CD4-positive, alpha-beta T cell treated with Interleukin-21 for 1 hour (primary cell): ENCODE measurements around the gene PTPRF.

ENCODE experiments used
- DNase-seq: peaks from one replicate; pipeline ENCODE4 v3.0.0-alpha.2; 2020

The PTPRF gene

GRCh38 chr1:43585557-43585956 is 54.9 kb downstream of the PTPRF start:
- no peak for DNase-seq

GRCh38 chr1:43586136-43586731 is 55.6 kb downstream of the PTPRF start:
- DNase-seq: no peak

GRCh38 chr1:43587001-43587400 is 56.3 kb downstream of the PTPRF start:
- DNase-seq: no peak

- DNase-seq: no peak
These were observed 56.9 kb downstream of the PTPRF start for GRCh38 chr1:43587594-43587993.

- no peak for DNase-seq
These were observed 57.9 kb downstream of the PTPRF start for GRCh38 chr1:43588592-43588991.

- DNase-seq: no peak
These were observed 59.8 kb downstream of the PTPRF start for GRCh38 chr1:43590388-43590925.

- no peak for DNase-seq
These were observed 60.5 kb downstream of the PTPRF start for GRCh38 chr1:43591181-43591580.

- no peak for DNase-seq
These were observed 61.5 kb downstream of the PTPRF start for GRCh38 chr1:43592051-43592665.

- no peak for DNase-seq
These were observed 62.4 kb downstream of the PTPRF start for GRCh38 chr1:43592974-43593683.

- no peak for DNase-seq
These were observed 65.9 kb downstream of the PTPRF start for GRCh38 chr1:43596579-43596978.

- DNase-seq: no peak
These were observed 66.3 kb downstream of the PTPRF start for GRCh38 chr1:43597028-43597427.

- no peak for DNase-seq
These were observed 67.0 kb downstream of the PTPRF start for GRCh38 chr1:43597721-43598120.

- DNase-seq: no peak
These were observed 67.9 kb downstream of the PTPRF start for GRCh38 chr1:43598622-43599021.

GRCh38 chr1:43600033-43601020 is 69.6 kb downstream of the PTPRF start:
- DNase-seq: no peak

- no peak for DNase-seq
These were observed 72.3 kb downstream of the PTPRF start for GRCh38 chr1:43602990-43603389.

- no peak for DNase-seq
These were observed 73.5 kb downstream of the PTPRF start for GRCh38 chr1:43604192-43604591.

GRCh38 chr1:43605157-43605556 is 74.5 kb downstream of the PTPRF start:
- DNase-seq: no peak

GRCh38 chr1:43605766-43606165 is 75.1 kb downstream of the PTPRF start:
- no peak for DNase-seq

- no peak for DNase-seq
These were observed 75.9 kb downstream of the PTPRF start for GRCh38 chr1:43606624-43607023.

GRCh38 chr1:43608827-43609226 is 78.1 kb downstream of the PTPRF start:
- no peak for DNase-seq

- no peak for DNase-seq
These were observed 79.7 kb downstream of the PTPRF start for GRCh38 chr1:43610339-43610738.

GRCh38 chr1:43611950-43612349 is 81.3 kb downstream of the PTPRF start:
- DNase-seq: no peak

- DNase-seq: no peak
These were observed 81.7 kb downstream of the PTPRF start for GRCh38 chr1:43612406-43612805.
